LNCaP clone FGC (cell line): ENCODE results near the gene CDK18.

ENCODE experiments used
- DNase-seq: peaks from one replicate; pipeline ENCODE4 v3.0.0-alpha.2; 2011; ENCODE audit warnings: low read depth
- H3K4me3 ChIP-seq: 2 replicates; pipeline ENCODE4 v1.5.1; 2011; ENCODE audit warnings: mild to moderate bottlenecking, low read depth, low read length, control low read depth
- CTCF ChIP-seq: IDR thresholded peaks from 2 replicates; pipeline ENCODE4 v1.5.1; 2012; ENCODE audit warnings: mild to moderate bottlenecking; ENCODE audit not compliant: control insufficient read depth, insufficient read depth; ENCODE audit errors: extremely low read depth

CDK18 gene

GRCh38 chr1:205533748-205534443 is 29.4 kb downstream of the CDK18 start:
- H3K4me3 ChIP-seq: no peak overlapping the region
- no peak for DNase-seq
- no peak for TF ChIP-seq CTCF

- no peak for TF ChIP-seq CTCF
- H3K4me3 ChIP-seq: no peak overlapping the region
These were observed 30.0 kb downstream of the CDK18 start for GRCh38 chr1:205534444-205534985.

GRCh38 chr1:205535096-205535495 is 30.6 kb downstream of the CDK18 start:
- no peak for DNase-seq
- no peak for TF ChIP-seq CTCF
- no peak overlapping the region for H3K4me3 ChIP-seq

More at GRCh38 chr1:205534444-205534985, 30.0 kb downstream of the CDK18 start:
- DNase-seq: no peak

GRCh38 chr1:205535866-205536758 is 31.6 kb downstream of the CDK18 start:
- DNase-seq: no peak
- TF ChIP-seq CTCF: no peak
- no peak overlapping the region for H3K4me3 ChIP-seq

GRCh38 chr1:205536759-205537361 is 32.4 kb downstream of the CDK18 start:
- no peak overlapping the region for H3K4me3 ChIP-seq
- no peak for TF ChIP-seq CTCF
- no peak for DNase-seq

GRCh38 chr1:205537386-205538018 is 33.0 kb downstream of the CDK18 start:
- no peak for DNase-seq
- H3K4me3 ChIP-seq: no peak overlapping the region
- TF ChIP-seq CTCF: no peak
